NB4 (cell line): ENCODE results near the gene OPRM1.

Source experiments
- MYC ChIP-seq: IDR thresholded peaks from 2 replicates; pipeline ENCODE4 v1.6.1; 2011; ENCODE audit warnings: low read depth, low read length
- POLR2A ChIP-seq: IDR thresholded peaks from 2 replicates; pipeline ENCODE4 v1.6.1; 2011; ENCODE audit warnings: mild to moderate bottlenecking; ENCODE audit not compliant: insufficient read length; ENCODE audit errors: extremely low read depth
- TF ChIP-seq, protein P1 (sequence below): IDR thresholded peaks from one replicate; pipeline ENCODE4 v1.5.1; 2012; ENCODE audit warnings: low read depth, low read length
- TF ChIP-seq, protein P2 (sequence below): IDR thresholded peaks from 2 replicates; pipeline ENCODE4 v1.6.1; 2011; ENCODE audit warnings: low read depth, low read length

DNA sequence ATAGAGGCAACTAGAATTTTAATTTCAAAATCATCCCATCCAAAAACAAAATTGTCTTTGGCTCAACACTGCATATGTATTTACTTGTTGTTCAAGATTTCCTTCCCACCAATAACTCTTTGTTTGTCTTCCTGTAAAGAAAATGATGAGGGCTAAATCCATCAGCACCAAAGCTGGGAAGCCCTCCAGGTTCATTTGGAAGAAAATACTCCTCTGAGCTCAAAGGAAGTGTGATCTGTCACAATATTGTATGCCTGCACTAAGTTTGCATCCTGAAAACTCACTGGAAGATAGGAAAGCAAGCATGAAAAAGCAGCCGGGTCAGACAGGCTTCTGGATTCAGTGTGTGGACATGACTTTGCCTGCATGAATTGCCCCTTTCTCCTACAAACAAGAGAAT, 28.7 kb upstream of the OPRM1 start:
- TF ChIP-seq, protein P1, sequence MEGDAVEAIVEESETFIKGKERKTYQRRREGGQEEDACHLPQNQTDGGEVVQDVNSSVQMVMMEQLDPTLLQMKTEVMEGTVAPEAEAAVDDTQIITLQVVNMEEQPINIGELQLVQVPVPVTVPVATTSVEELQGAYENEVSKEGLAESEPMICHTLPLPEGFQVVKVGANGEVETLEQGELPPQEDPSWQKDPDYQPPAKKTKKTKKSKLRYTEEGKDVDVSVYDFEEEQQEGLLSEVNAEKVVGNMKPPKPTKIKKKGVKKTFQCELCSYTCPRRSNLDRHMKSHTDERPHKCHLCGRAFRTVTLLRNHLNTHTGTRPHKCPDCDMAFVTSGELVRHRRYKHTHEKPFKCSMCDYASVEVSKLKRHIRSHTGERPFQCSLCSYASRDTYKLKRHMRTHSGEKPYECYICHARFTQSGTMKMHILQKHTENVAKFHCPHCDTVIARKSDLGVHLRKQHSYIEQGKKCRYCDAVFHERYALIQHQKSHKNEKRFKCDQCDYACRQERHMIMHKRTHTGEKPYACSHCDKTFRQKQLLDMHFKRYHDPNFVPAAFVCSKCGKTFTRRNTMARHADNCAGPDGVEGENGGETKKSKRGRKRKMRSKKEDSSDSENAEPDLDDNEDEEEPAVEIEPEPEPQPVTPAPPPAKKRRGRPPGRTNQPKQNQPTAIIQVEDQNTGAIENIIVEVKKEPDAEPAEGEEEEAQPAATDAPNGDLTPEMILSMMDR = no peak
- TF ChIP-seq POLR2A (no peak), MYC (no peak)
- TF ChIP-seq, protein P2, sequence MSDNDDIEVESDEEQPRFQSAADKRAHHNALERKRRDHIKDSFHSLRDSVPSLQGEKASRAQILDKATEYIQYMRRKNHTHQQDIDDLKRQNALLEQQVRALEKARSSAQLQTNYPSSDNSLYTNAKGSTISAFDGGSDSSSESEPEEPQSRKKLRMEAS = no peak
